ENCODE data around the gene MACROD2. TPM values are rescaled to one million over a fixed set of nuclear protein-coding genes. Genes with fewer than 3 reads are reported as not detected.

Gene MACROD2
- total RNA-seq, 1 donor from 2014 or later: 2.4 TPM

GRCh38 chr20:15734052-15734451 is 1738.7 kb downstream of the MACROD2 start:
- H3K4me2 ChIP-seq (ENCODE audit: low read length): no peak overlapping the region
- TF ChIP-seq CTCF (IDR thresholded peaks at IDR 0.05; ENCODE audit: insufficient read depth, low read depth, low read length) (no peak), EZH2 (IDR thresholded peaks at IDR 0.05; ENCODE audit: insufficient read depth, low read length) (no peak)
- no peaks in the 10 kb centered on the region for H3K79me2 ChIP-seq (ENCODE audit: insufficient read depth, low read length)
- DNase-seq (ENCODE audit: low read depth) (no peak), FAIRE-seq (no peak)
- Mint-ChIP-seq H3K4me3 (ENCODE audit: unreplicated experiment) (no peak overlapping the region), H3K4me1 (ENCODE audit: low read depth, unreplicated experiment) (no peaks in the 10 kb centered on the region), H3K9me3 (ENCODE audit: unreplicated experiment) (peaks cover 2% of the 10 kb centered on the region), H3K36me3 (ENCODE audit: low read depth, unreplicated experiment) (no peaks in the 10 kb centered on the region), H3K27me3 (ENCODE audit: low read depth, unreplicated experiment) (no peaks in the 10 kb centered on the region), H3K27ac (ENCODE audit: unreplicated experiment) (no peak overlapping the region)
- H4K20me1 ChIP-seq (ENCODE audit: insufficient read depth, low read length): no peaks in the 10 kb centered on the region
- no peak overlapping the region for H3K27ac ChIP-seq (ENCODE audit: low read depth, low read length)
- no peaks in the 10 kb centered on the region for H3K4me1 ChIP-seq (ENCODE audit: insufficient read depth, low read length)
- H3K4me3 ChIP-seq (ENCODE audit: insufficient read depth, low read depth, low read length): no peak overlapping the region
- no peak overlapping the region for H2AFZ ChIP-seq (ENCODE audit: low read depth, low read length)
- no peaks in the 10 kb centered on the region for H3K36me3 ChIP-seq (ENCODE audit: insufficient read depth, low read length)
- no peaks in the 10 kb centered on the region for H3K27me3 ChIP-seq (ENCODE audit: insufficient read depth, low read length)
- no peaks in the 10 kb centered on the region for H3K9me3 ChIP-seq (ENCODE audit: insufficient read depth, low read depth, low read length)
- no peak overlapping the region for H3K9ac ChIP-seq (ENCODE audit: low read length)

- Mint-ChIP-seq H3K36me3 (ENCODE audit: low read depth, unreplicated experiment) (no peaks in the 10 kb centered on the region), H3K4me3 (ENCODE audit: unreplicated experiment) (no peak overlapping the region), H3K27me3 (ENCODE audit: low read depth, unreplicated experiment) (no peaks in the 10 kb centered on the region), H3K4me1 (ENCODE audit: low read depth, unreplicated experiment) (no peaks in the 10 kb centered on the region), H3K27ac (ENCODE audit: unreplicated experiment) (no peak overlapping the region), H3K9me3 (ENCODE audit: unreplicated experiment) (no peaks in the 10 kb centered on the region)
- Histone ChIP-seq H3K4me2 (ENCODE audit: low read length) (no peak overlapping the region), H3K27me3 (ENCODE audit: insufficient read depth, low read length) (no peaks in the 10 kb centered on the region), H3K36me3 (ENCODE audit: insufficient read depth, low read length) (no peaks in the 10 kb centered on the region), H3K79me2 (ENCODE audit: insufficient read depth, low read length) (no peaks in the 10 kb centered on the region), H2AFZ (ENCODE audit: low read depth, low read length) (no peak overlapping the region), H3K4me1 (ENCODE audit: insufficient read depth, low read length) (no peaks in the 10 kb centered on the region), H3K4me3 (ENCODE audit: insufficient read depth, low read depth, low read length) (no peak overlapping the region), H3K9me3 (ENCODE audit: insufficient read depth, low read depth, low read length) (no peaks in the 10 kb centered on the region), H3K9ac (ENCODE audit: low read length) (no peak overlapping the region), H3K27ac (ENCODE audit: low read depth, low read length) (no peak overlapping the region), H4K20me1 (ENCODE audit: insufficient read depth, low read length) (no peaks in the 10 kb centered on the region)
- DNase-seq (ENCODE audit: low read depth) (no peak), FAIRE-seq (no peak)
- TF ChIP-seq EZH2 (IDR thresholded peaks at IDR 0.05; ENCODE audit: insufficient read depth, low read length): no peak
- no peak for TF ChIP-seq CTCF (IDR thresholded peaks at IDR 0.05; ENCODE audit: insufficient read depth, low read depth, low read length)
Observed at GRCh38 chr20:15739035-15739434, 1743.7 kb downstream of the MACROD2 start.

GRCh38 chr20:15740046-15740775 is 1744.9 kb downstream of the MACROD2 start:
- TF ChIP-seq EZH2 (IDR thresholded peaks at IDR 0.05; ENCODE audit: insufficient read depth, low read length): no peak
- TF ChIP-seq CTCF (IDR thresholded peaks at IDR 0.05; ENCODE audit: insufficient read depth, low read depth, low read length): no peak
- Histone ChIP-seq H3K79me2 (ENCODE audit: insufficient read depth, low read length) (no peaks in the 10 kb centered on the region), H2AFZ (ENCODE audit: low read depth, low read length) (no peak overlapping the region), H3K9ac (ENCODE audit: low read length) (no peak overlapping the region), H3K4me1 (ENCODE audit: insufficient read depth, low read length) (no peaks in the 10 kb centered on the region), H3K27me3 (ENCODE audit: insufficient read depth, low read length) (no peaks in the 10 kb centered on the region), H3K36me3 (ENCODE audit: insufficient read depth, low read length) (no peaks in the 10 kb centered on the region), H4K20me1 (ENCODE audit: insufficient read depth, low read length) (no peaks in the 10 kb centered on the region), H3K9me3 (ENCODE audit: insufficient read depth, low read depth, low read length) (no peaks in the 10 kb centered on the region), H3K27ac (ENCODE audit: low read depth, low read length) (no peak overlapping the region), H3K4me3 (ENCODE audit: insufficient read depth, low read depth, low read length) (no peak overlapping the region), H3K4me2 (ENCODE audit: low read length) (no peak overlapping the region)
- FAIRE-seq (no peak), DNase-seq (ENCODE audit: low read depth) (no peak)
- H3K4me1 Mint-ChIP-seq (ENCODE audit: low read depth, unreplicated experiment): no peaks in the 10 kb centered on the region
- no peak overlapping the region for H3K4me3 Mint-ChIP-seq (ENCODE audit: unreplicated experiment)
- H3K36me3 Mint-ChIP-seq (ENCODE audit: low read depth, unreplicated experiment): no peaks in the 10 kb centered on the region
- H3K27ac Mint-ChIP-seq (ENCODE audit: unreplicated experiment): no peak overlapping the region
- no peaks in the 10 kb centered on the region for H3K27me3 Mint-ChIP-seq (ENCODE audit: low read depth, unreplicated experiment)
- H3K9me3 Mint-ChIP-seq (ENCODE audit: unreplicated experiment): no peaks in the 10 kb centered on the region
